22Rv1 (cell line): ENCODE results near the gene KIAA0825.

ENCODE experiments used
- CTCF ChIP-seq: fragments of 450-650 bp; IDR thresholded peaks from 2 replicates; pipeline ENCODE4 v1.5.1; 2017; ENCODE audit warnings: mild to moderate bottlenecking
- ZFX ChIP-seq: fragments of 450-650 bp; IDR thresholded peaks from 2 replicates; pipeline ENCODE4 v1.6.1; 2017; ENCODE audit warnings: antibody characterized with exemption, borderline replicate concordance

- TF ChIP-seq CTCF (no peak), ZFX (no peak)
Measured at GRCh38 chr5:94378062-94378461, 240.3 kb downstream of the KIAA0825 start.
